HG03565 (cell line): ENCODE results near the gene DPP8.
"Not testable (repeated sequence)": the region's sequence is repeated elsewhere in the genome, so short reads cannot be mapped to it uniquely, and the experiment has no call there.

Source experiments
- ATAC-seq: cut with Tn5 transposase; IDR thresholded peaks from one replicate; pipeline ENCODE4 v1.9.1; 2021; ENCODE audit warnings: mild to moderate bottlenecking, moderate library complexity; ENCODE audit not compliant: unreplicated experiment

Gene DPP8

DNA sequence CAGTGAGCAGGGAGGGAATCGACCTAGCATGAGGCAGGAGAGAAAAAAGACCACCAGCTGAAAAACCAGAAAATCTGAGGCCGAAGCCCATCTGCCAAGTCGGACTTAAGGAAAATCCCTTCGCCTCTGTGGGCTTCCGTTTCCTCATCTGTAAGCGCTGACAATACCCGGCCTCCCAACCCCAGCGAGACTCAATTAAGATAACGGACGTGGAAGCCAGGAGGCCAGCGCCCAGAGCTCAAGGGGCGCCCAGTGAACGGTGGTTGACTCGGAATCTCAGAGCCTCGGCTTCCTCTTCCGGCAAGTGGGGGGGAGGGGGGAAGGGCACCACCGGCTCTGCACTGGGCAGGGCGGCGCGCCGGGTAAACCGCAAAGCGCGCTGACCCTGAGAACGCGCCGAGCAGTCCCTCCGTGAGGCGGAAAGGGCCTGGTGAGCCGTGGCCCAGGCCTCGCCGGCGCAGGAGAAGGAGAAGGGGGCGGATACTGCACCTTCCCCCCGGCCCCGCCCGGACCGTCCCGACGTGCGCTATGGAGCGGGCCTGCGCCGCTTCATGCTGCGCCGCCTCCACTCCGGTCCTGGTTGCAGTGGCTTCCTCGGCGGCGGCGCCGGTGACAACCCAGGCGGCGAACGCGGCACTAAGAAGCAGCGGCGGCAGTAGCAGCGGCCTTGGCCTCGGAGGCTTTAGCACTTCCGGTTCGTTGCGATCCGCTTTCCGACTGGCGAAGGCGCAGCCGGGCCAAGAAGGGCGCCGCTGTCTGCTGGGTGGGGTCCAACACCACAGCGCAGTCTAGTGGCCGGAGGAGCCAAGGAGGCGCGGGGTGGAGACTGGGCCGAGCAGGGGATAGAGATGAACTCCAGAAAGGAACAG lies at the start of gene DPP8:
DPP8 (minus strand) TSS at position 693 of the 869 bp plus-strand sequence. CDS start 5,136 bp downstream, outside the sequence.
- ATAC-seq: peak; percentile 77

DNA sequence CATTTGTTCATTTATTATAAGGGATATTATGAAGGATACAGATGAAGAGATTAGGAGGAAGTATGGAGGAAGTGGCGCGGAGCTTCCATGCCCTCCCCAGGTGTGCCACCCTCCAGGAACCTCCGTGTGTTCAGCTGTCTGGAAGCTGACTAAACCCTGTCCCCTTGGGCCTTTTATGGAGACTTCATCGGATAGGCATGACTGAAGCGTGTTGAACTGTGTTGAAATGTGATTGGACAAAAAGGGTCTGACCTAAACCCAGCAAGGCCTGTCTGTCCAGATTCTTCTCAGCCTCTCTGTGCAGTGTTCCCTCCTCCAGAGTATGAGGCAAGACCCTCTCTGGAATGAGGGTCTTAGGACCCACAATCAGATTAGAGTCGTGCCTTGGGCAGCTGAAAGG lies 44.4 kb upstream of the DPP8 start:
- no peak for ATAC-seq

DNA sequence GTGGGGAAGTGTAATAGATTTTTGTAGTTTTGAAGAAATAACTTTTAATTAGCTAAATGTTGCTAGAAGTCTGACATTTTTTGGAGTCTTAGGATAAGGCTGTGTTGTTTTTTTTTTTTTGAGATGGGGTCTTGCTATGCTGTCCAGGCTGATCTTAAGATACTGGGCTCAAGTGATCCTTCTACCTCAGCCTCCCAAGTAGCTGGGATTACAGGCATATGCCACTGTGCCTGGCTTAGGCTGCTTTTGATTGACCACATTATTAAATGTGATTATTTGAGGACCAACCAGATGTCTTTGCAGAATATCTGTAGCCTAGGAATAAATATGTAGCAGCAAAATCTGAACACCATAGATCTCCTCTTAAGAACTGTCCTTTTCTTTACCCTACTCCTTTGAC lies 42.5 kb upstream of the DPP8 start:
- no peak for ATAC-seq

DNA sequence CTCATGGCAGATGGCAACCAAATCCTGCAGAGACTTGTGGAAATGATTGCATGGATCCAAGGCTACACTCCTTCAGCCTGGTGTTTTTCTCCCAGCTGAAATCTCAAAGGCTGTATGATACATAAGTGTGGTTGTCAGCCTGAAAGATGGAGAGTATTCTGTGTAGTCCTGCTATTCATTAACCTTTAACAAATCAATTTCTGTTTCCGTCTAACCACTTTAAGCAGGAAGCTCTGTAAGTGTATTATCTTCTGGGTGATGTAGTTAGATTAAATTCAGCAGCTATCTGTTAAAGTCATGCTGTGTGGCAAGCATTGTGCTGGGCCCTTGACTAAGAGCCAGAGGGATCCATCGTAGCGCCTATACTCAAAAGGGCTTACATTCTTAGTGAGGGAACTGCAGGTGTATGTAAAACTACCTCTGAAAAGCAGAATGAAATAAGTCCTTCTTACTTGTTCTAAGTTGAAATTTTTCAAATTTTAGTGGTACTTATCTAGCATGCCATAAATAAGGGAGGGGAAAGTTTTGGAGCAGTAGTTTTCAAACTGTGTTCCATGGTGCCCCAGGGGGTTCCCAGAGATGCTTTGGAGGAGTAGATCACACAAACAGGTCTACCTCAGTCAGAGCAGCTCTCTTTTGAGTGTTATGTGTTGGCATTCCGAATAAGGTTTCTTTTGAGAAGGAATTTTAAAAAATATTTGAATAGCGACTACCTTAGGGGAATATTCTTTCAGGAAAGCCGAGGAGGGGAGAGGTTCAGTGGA lies 41.7 kb upstream of the DPP8 start:
- no peak for ATAC-seq

DNA sequence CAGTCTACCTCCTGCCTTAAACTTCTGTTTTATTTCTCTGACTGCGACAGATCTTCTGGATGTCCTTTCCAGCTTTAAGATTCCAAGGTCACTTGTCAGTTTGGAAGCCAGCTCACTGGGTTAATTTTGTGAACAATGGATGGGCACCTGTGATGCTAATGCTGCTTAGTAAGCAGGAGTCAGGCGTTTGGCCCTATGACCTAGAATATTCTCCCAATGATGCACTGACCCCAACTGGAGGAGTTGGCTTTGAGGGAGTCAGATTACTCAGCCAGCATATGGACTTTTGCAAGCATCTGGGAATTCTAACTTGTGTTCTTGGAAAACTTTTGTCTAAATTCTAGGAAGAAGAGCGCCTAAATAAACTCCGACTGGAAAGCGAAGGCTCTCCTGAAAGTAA lies 40.8 kb upstream of the DPP8 start:
- no peak for ATAC-seq

DNA sequence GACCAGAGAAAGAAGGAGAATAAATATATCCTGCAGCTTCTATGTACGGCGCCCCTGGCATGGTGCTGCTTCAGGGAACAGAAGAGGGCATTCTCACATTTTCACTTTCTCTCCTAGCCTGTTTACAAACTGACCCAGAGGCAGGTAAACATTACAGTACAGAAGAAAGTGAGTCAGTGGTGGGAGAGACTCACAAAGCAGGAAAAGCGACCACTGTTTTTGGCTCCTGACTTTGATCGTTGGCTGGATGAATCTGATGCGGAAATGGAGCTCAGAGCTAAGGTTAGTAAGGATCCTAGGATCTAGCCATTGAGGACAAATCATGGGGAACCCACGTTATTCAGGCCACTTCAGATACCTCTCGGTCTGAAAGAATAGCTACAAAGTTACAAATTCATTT lies 39.1 kb upstream of the DPP8 start:
- ATAC-seq: no peak

DNA sequence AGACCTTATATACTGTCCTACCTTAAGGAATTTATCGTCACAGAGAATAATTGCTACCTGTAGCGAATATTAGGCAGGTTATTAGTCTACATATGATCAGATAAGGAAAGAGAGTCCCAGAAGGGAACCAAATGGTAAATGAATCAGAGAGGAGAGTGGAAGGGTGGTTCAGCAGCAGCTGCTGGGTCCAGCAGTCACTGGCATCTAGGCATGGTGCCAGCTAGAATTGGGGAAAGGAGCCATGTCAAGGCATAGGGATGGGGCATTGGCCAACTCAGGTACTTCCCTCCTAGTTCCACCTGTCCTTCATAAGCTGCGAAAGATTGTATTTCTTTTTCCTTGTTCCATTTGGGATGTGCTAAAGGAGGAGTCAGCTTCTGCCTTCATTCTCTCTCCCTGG lies 36.2 kb upstream of the DPP8 start:
- ATAC-seq: no peak

DNA sequence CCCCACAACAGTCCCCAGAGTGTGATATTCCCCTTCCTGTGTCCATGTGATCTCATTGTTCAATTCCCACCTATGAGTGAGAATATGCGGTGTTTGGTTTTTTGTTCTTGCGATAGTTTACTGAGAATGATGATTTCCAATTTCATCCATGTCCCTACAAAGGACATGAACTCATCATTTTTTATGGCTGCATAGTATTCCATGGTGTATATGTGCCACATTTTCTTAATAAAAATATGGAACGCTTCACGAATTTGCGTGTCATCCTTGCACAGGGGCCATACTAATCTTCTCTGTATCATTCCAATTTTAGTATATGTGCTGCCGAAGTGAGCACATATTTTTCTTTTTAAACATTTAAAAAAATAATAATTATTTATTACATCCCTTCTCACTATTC lies 35.4 kb upstream of the DPP8 start:
- ATAC-seq: not testable (repeated sequence)

DNA sequence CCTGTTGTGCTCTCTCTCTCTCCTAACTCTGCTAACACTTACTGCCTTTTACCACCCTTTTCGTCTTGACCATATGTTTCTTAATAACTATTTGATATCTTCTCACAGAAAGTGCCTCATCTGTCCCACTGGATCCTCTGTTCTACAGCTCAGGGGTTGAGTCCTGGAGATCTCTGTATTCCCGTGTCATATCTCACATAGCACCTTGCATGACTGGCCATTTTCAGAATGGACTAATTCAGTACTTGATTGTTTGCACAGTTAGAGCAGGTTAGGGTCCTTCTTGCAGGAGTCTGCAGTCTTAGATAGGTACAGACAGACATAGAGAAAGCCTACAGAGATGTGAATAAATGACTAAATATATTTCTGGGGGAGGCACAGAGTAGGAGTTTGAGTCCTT lies 33.7 kb upstream of the DPP8 start:
- ATAC-seq: no peak

DNA sequence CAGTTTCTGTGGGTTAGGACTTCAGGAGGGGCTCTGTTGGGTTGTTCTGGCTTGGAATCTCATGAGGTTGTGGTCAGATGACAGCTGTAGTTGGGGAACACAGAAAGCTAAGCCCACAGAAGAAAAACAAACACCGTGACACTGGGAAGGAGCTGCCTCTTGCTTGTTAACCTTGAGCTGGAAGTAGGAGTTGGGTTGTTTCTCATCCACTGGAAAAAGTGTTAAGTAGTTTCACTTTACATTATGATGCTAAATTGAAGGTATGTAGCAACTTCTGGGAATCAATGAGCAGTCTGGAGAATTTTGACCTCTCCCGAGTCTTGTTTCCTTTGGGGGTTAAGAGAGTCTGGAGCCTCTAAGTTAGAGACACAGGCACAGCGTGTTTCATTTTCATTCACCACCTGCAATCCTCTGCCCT lies 33.2 kb upstream of the DPP8 start:
- no peak for ATAC-seq

DNA sequence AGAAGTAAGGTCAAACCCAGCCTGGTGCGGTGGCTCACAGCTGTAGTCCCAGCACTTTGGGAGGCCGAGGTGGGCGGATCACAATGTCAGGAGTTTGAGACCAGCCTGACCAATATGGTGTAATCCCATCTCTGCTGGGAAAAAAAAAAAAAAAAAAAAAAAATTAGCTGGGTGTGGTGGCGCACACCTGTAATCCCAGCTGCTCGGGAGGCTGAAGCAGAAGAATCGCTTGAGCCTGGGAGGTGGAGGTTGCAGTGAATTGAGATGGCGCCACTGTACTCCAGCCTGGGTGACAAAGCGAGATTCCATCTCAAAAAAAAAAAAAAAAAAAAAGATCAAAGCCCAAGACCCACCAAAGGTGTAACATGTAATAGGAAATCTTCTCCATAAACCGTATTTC lies 31.8 kb upstream of the DPP8 start:
- not testable (repeated sequence) for ATAC-seq

DNA sequence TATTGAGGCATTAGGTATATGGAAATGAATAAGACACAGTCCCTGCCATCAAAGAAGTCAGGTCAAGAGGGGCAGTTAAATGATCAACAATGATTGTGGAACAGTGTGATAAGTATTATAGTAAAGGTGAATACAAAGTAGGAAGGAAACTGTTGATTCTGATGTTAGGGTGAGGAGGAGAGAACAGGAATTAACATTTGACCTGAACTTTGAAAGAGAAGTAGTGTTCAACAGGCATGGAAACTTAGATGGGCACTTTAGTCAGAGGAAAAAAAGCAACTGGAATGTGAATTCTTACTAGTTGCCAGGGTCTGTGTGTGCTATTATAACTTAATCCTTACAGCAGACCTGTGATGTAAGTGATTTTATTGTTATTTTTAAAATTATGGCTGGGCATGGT lies 30.4 kb upstream of the DPP8 start:
- no peak for ATAC-seq

DNA sequence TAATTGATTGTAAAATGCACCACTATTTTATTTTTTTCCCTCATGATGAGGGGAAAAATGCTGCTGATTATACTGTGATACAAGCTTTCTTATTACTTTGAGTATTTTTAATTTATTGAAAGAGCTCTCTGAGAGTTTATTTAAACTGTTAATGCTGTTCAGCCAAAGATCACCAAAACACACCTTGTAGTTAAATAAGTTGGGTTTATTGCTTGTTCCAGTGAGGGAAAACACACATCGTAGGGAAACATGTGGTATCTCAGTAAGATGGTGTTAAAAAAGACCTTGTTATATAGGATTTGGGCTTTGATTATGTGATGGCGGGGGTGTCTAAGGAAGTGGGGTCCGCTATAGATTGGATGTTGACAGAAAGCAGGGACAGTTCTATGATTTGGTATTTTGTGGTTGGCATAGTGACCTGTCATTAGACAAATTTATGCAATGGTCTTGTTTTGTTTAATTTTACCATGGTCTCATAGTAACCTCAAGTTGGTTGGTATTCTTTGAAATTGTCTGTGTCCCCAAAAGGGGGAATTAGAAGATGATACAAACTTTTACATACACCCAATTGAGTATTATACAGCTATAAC lies 23.8 kb upstream of the DPP8 start:
- ATAC-seq: no peak

DNA sequence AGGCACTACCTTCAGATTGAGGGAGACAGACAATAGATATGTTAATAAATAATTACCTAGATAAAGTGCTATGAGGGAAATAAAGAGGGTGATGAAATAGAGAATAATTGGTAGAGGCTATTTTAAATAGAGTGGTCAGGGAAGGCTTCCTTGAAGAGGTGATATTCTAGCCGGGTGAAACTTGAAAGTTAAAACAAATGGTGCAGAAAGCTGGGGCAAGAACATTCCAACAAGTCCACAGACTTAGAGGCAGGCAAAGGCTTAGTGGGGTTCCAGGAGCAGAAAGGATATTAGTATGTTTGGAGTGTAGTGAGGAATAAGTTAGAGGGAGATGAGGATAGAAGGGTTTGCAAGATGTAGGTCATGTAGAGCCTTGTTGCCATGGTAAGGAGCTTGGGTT lies 22.8 kb upstream of the DPP8 start:
- no peak for ATAC-seq

DNA sequence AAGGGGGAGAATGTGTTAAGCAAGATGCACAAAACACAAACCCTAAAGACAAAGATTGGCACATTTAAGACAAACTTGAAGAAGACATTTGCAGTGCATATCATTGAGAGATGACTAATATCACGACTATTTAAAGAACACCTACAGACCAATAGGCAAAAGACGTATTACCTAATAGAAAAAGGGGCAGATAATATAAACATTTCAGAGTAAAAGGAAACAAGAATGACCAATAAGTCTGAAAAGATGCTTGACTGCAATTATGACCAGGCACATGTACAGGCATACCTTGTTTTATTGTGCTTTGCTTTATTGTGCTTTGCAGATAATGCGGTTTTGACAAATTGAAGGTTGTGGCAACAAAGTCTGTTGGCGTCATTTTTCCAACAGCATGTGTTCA lies 17.7 kb upstream of the DPP8 start:
- ATAC-seq: no peak

DNA sequence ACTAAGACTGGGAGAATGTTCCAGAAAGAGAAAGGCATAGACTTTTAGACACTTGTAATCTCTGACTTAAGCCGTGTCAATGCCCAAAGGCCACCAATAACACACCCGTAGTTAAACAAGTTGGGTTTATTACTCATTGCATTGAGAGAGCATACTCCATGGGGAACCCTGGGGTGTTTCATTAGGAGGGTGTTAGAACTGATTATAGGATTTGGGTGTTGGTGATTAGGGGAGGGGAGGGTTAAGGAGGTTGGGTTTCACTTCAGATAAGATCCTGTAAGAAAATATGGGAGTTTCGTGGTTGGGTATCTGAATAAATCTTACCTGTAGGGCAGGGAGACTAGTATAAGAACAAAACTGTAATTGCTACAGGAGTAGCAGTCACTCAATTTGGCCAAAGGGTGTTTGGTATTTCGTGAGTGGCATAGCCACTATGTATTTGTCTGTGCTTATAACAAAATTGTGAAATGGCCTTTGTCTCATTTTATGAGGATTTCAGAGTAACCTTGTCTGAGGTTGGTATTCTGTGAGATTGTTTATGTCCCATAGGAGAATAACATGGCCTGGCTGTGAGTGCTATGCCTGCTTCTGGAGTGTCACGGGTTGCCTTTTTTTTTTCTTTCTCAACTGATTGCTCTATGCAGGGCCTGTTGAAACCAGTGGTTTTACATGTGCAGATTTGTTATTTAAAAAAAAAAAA lies 15.7 kb upstream of the DPP8 start:
- ATAC-seq: no peak

DNA sequence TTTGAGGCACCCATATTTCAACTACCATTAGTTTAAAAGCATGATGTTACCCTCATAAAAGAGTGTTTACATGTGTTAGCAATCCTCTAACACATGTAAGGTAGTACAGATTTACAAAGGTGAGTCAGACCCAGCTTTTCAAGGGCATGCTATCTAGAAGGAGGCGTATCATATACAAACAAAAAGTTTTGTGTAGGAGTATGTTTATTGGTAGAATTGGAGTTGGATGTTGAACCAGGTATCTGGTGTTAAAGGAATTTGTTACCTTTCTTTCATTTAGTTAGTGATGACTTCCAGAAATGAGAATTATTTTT lies 15.2 kb upstream of the DPP8 start:
- ATAC-seq: no peak

DNA sequence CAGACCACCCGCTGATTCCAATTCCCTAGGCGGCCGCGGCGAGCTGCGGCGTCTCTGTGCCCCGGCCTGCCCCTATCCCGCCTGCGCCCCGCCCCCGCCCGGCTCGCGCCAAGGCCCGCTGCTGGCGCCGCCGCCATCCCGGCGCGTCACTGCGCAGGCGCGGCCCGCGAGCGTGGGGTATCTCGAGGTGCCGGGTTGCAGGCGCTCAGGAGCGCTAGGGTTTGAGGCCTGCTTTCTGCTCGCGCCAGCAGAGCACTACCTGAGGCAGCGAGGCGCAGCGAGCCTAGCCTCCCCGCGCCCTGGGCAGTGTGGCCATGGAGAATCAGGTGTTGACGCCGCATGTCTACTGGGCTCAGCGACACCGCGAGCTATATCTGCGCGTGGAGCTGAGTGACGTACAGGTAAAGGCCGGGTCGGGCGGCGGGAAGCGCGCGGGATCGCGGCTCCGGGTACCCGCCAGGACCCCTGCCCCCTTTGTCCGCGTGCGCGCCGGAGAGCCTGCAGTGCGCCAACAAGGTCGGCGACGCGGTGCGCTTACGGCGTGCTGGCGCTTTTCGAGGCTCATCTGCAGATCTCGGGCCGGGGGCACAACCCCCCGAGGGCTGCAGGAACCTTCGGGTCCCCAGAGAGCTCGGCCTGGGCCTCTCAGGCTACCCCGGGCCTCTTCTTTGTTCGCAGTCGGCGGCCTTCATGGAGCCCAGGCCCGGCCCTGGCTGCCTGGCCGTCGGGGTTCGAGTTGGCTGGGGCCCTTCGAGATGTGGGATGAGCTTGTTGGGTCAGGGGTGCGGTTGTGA lies 13.0 kb upstream of the DPP8 start, which contains the start of gene HACD3:
HACD3 (plus strand) TSS at position 146 of the 794 bp plus-strand sequence; CDS start at position 315, 169 bp downstream.
- ATAC-seq: peak; percentile 74

DNA sequence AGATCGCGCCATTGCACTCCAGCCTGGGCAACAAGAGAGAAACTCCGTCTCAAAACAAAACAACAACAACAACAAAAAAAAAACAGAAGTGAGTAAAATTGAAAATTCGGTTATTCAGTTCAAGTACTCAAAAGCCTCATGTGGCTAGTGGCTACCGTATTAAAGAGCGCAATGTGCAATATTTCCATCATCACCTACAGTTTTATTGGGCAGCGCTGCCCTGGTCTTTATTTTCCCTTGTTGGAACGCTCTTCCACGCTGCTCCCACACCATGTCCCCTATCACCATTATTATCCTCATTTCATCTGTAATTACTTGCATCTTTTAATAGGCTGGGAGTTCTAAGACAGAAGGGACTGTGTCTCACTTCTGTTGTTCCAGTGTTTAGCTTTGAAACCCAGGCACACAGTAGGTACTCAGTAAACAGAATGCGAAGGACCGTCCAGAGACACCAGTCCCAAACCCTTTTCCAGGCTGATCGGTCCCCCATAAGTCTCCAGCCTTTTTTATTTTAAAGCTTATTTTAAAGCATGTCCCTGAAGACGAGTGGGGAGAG lies 12.4 kb upstream of the DPP8 start:
- ATAC-seq: no peak

DNA sequence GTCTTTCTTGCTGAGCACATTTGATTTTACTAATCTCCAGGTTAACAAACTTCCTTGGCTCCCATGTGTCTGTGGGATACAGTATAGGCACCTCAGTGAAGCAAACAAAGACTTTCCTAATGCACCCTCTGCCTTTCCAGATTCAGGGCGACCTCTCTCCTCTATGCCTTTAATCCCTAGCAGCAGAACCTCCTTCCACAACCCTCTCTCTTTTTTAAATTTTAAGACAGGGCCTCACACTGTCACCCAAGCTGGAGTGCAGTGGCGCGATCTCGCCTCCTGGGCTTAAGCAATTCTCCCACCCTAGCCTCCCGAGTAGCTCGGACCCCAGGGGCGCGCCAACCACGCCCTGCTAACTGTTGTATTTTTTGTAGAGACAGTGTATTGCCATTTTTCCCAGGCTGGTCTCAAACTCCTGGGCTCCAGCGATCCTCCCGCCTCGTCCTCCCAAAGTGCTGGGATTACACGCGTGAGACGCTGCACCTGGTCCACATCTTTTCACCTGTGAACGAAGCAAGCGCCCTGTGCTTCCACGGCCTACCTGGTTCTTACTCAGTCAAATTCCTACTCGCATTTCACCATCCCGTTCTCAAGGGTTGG lies 11.1 kb upstream of the DPP8 start:
- no peak for ATAC-seq
